Ovary (tissue), 9 donors: ENCODE results near the gene GPSM1. TPM values are rescaled to one million over a fixed set of nuclear protein-coding genes. Genes with fewer than 3 reads are reported as not detected.
"Not testable (repeated sequence)": the region's sequence is repeated elsewhere in the genome, so short reads cannot be mapped to it uniquely, and the experiment has no call there.

Source experiments
- DNase-seq, 5 donors: peaks; one replicate each; pipeline ENCODE4 v3.0.0-alpha.2; 2019 to 2020
- H3K27ac ChIP-seq, 2 donors: fragments of 200-600 bp; one replicate each; pipeline versions ENCODE4 v1.5.1 to v1.8.0; 2019 to 2022
- H3K27me3 ChIP-seq: fragments of 200-600 bp; one replicate; pipeline ENCODE4 v1.8.0; 2022
- H3K36me3 ChIP-seq: fragments of 200-600 bp; sonication (generic); one replicate; pipeline ENCODE4 v1.5.1; 2019
- H3K4me1 ChIP-seq: one replicate; pipeline ENCODE4 v1.8.1; 2013; ENCODE audit warnings: mild to moderate bottlenecking, moderate library complexity; ENCODE audit not compliant: insufficient read depth
- H3K4me3 ChIP-seq: fragments of 200-600 bp; sonication (generic); one replicate; pipeline ENCODE4 v1.5.1; 2017
- H3K9me3 ChIP-seq, 2 donors: fragments of 200-600 bp in 1 of 2; sonication (generic) in 1 of 2; one replicate each; pipeline versions ENCODE4 v1.5.1 to v1.8.1; 2013 to 2019; ENCODE audit warnings: mild to moderate bottlenecking in 1 of 2, moderate library complexity in 1 of 2
- CTCF ChIP-seq, 3 donors: fragments of 450-650 bp in 2 of 3; fragments of 200-600 bp in 1 of 3; IDR thresholded peaks; one replicate each; pipeline versions ENCODE4 v1.5.1 to v1.8.0; 2016 to 2022; ENCODE audit warnings: antibody characterized with exemption in 3 of 3, mild to moderate bottlenecking in 1 of 3
- EP300 ChIP-seq: sonication (generic); formaldehyde crosslinking; IDR thresholded peaks from one replicate; pipeline ENCODE4 v1.6.1; 2017; ENCODE audit warnings: antibody characterized with exemption
- POLR2A ChIP-seq: fragments of 450-650 bp; IDR thresholded peaks from one replicate; pipeline ENCODE4 v1.6.1; 2017; ENCODE audit warnings: antibody characterized with exemption, mild to moderate bottlenecking, moderate library complexity
- WGBS, 3 donors: extraction: QIAGEN DNeasy Blood & Tissue Kit in 1 of 3; methylation state at CpG; one replicate each; pipeline versions ENCODE4 v1.1.5 to v1.1.7; 2013 to 2017; 5-methylcytosine and 5-hydroxymethylcytosine counted together
- intact Hi-C, 4 donors: fragments of 100-400 bp; cut with DNase I; formaldehyde crosslinking; loops; one replicate each; pipeline versions ENCODE4 v1.11.0 to v1.15.1; 2022 to 2023
- polyA plus RNA-seq, 2 donors: library from polyadenylated mRNA; stranded (reverse); fragments of 200-250 nt in 1 of 2; fragments of 350-450 nt in 1 of 2; fragmentation: Illumina TruSeq in 1 of 2; extraction: RNeasy Lipid Tissue Mini Kit (QIAGEN cat#74804) in 1 of 2; gene quantifications; one replicate each; pipeline ENCODE4 v1.2.3, GENCODE V29; 2013 to 2014
- total RNA-seq, 7 donors: library from RNA; depleted of rRNA in 2 of 7; stranded (reverse); fragments of >200 nt in 2 of 7; fragmentation: NEBNext Ultra II Directional in 3 of 7; extraction: Animal tissue kit (Norgen Biotek cat#: 25700) in 3 of 7; gene quantifications; one replicate each; pipeline versions ENCODE4 v1.1.0 to v1.2.4, GENCODE V29; 2016 to 2023
- donor health status: DM: no; HTN: no; CAD: no; lungs with moderate emphysema.
- donor health status: DM: no; HTN: no; CAD: no.
- donor health status: Bipolar disorder and iron deficiency.
- donor health status: DM: yes; HTN: yes; CAD: no.
- donor health status: DM: no; HTN: no; CAD: no.
- donor health status: DM: yes; HTN: yes; CAD: no.

Gene GPSM1
- total and polyA plus RNA-seq, 9 donors, result 0.57 to 65.4 (median 36.3) TPM

- intact Hi-C loops, result loop anchor here in 1 of 4 donors (5.0 kb wide), 1 partner anchor 92 kb away; no protein-coding TSS in a partner anchor
- no peak overlapping the region for H3K4me3 ChIP-seq
- WGBS, 3 donors, result 86 to 89% (median 89%) methylated on average over 32 of the region's 32 CpGs
- no peaks in the 10 kb centered on the region for H3K9me3 ChIP-seq
- no peaks in the 10 kb centered on the region for H3K36me3 ChIP-seq
- TF ChIP-seq CTCF (IDR thresholded peaks at IDR 0.05) (no peak), POLR2A (no peak), EP300 (no peak)
- H3K27me3 ChIP-seq, result no peaks in the 10 kb centered on the region
- peaks cover 7% of the 10 kb centered on the region for H3K4me1 ChIP-seq
- DNase-seq, result no peak
- H3K27ac ChIP-seq, result no peak overlapping the region
These were observed 76.8 kb downstream of the GPSM1 start for GRCh38 chr9:136403915-136404800.

- WGBS, 3 donors, result 85 to 87% (median 86%) methylated on average over 14 of the region's 14 CpGs
- Histone ChIP-seq H3K36me3 (no peaks in the 10 kb centered on the region), H3K4me3 (no peak overlapping the region), H3K27ac (no peak overlapping the region), H3K4me1 (peaks cover 6% of the 10 kb centered on the region), H3K27me3 (no peaks in the 10 kb centered on the region), H3K9me3 (no peaks in the 10 kb centered on the region)
- no peak for TF ChIP-seq CTCF (IDR thresholded peaks at IDR 0.05)
- TF ChIP-seq EP300, result no peak
- no peak for TF ChIP-seq POLR2A
- intact Hi-C loops, result loop anchor here in 1 of 4 donors (5.0 kb wide), 1 partner anchor 92 kb away; no protein-coding TSS in a partner anchor
- no peak for DNase-seq
These were observed 77.4 kb downstream of the GPSM1 start for GRCh38 chr9:136404801-136405136.

- Histone ChIP-seq H3K36me3 (no peaks in the 10 kb centered on the region), H3K4me1 (peaks cover 3% of the 10 kb centered on the region), H3K27me3 (no peaks in the 10 kb centered on the region), H3K9me3 (no peaks in the 10 kb centered on the region), H3K27ac (no peak overlapping the region), H3K4me3 (no peak overlapping the region)
- WGBS, 3 donors, result 70 to 75% (median 70%) methylated on average over 7 of the region's 7 CpGs
- DNase-seq, result no peak
- TF ChIP-seq CTCF (IDR thresholded peaks at IDR 0.05), result no peak
- TF ChIP-seq EP300, result no peak
- intact Hi-C loops, result no loop called here
These were observed 78.1 kb downstream of the GPSM1 start for GRCh38 chr9:136405481-136405880.

GRCh38 chr9:136405904-136406303 is 78.6 kb downstream of the GPSM1 start:
- H3K9me3 ChIP-seq, intact Hi-C loops, H3K27ac ChIP-seq, H3K36me3 ChIP-seq, H3K27me3 ChIP-seq, H3K4me3 ChIP-seq, DNase-seq, H3K4me1 ChIP-seq: not testable (repeated sequence)
- 78 to 83% (median 80%) methylated on average over 10 of the region's 10 CpGs for WGBS, 3 donors

GRCh38 chr9:136407061-136407460 is 79.7 kb downstream of the GPSM1 start:
- intact Hi-C loops, result not testable (repeated sequence)

More at GRCh38 chr9:136407061-136407460, 79.7 kb downstream of the GPSM1 start:
- not testable (repeated sequence) for H3K27ac ChIP-seq, H3K27me3 ChIP-seq, H3K4me3 ChIP-seq, H3K36me3 ChIP-seq, H3K4me1 ChIP-seq, H3K9me3 ChIP-seq, DNase-seq
- 85 to 89% (median 87%) methylated on average over 28 of the region's 28 CpGs for WGBS, 3 donors
